Right atrium auricular region (tissue), 2 donors: Measurements from ENCODE around the gene DGKK. TPM values are rescaled to one million over a fixed set of nuclear protein-coding genes. Genes with fewer than 3 reads are reported as not detected.
A peak's percentile ranks its signal among the peaks of the same experiment; 100 is the strongest.

ENCODE experiments used
- DNase-seq: peaks from one replicate; pipeline ENCODE4 v3.0.0-alpha.2; 2019; ENCODE audit warnings: low spot score
- H3K27ac ChIP-seq, 2 donors: fragments of 200-600 bp; sonication (generic); 1 replicate in 1 of 2; 2 replicates in 1 of 2; pipeline ENCODE4 v1.5.1; 2016 to 2019
- H3K27me3 ChIP-seq, 2 donors: fragments of 200-600 bp; sonication (generic); one replicate each; pipeline versions ENCODE4 v1.5.1 to v1.6.0; 2017 to 2019
- H3K36me3 ChIP-seq: fragments of 200-600 bp; sonication (generic); one replicate; pipeline ENCODE4 v1.5.1; 2016
- H3K4me1 ChIP-seq, 2 donors: fragments of 200-600 bp; sonication (generic); one replicate each; pipeline versions ENCODE4 v1.5.1 to v1.6.0; 2017 to 2019
- H3K4me3 ChIP-seq, 2 donors: fragments of 200-600 bp; sonication (generic); 1 replicate in 1 of 2; 2 replicates in 1 of 2; pipeline ENCODE4 v1.5.1; 2017 to 2019; ENCODE audit warnings: mild to moderate bottlenecking in 1 of 2, moderate library complexity in 1 of 2
- H3K9me3 ChIP-seq, 2 donors: fragments of 200-600 bp; sonication (generic); one replicate each; pipeline ENCODE4 v1.5.1; 2019
- total RNA-seq, 2 donors: library from RNA; depleted of rRNA; stranded (reverse); fragments of >200 nt; gene quantifications; one replicate each; pipeline ENCODE4 v1.1.0, GENCODE V29; 2016
- TF ChIP-seq, protein P1 (sequence below), 2 donors: fragments of 200-600 bp; sonication (generic); IDR thresholded peaks; one replicate each; pipeline ENCODE4 v1.5.1; 2019; ENCODE audit warnings: antibody characterized with exemption in 2 of 2

DGKK gene, protein sequence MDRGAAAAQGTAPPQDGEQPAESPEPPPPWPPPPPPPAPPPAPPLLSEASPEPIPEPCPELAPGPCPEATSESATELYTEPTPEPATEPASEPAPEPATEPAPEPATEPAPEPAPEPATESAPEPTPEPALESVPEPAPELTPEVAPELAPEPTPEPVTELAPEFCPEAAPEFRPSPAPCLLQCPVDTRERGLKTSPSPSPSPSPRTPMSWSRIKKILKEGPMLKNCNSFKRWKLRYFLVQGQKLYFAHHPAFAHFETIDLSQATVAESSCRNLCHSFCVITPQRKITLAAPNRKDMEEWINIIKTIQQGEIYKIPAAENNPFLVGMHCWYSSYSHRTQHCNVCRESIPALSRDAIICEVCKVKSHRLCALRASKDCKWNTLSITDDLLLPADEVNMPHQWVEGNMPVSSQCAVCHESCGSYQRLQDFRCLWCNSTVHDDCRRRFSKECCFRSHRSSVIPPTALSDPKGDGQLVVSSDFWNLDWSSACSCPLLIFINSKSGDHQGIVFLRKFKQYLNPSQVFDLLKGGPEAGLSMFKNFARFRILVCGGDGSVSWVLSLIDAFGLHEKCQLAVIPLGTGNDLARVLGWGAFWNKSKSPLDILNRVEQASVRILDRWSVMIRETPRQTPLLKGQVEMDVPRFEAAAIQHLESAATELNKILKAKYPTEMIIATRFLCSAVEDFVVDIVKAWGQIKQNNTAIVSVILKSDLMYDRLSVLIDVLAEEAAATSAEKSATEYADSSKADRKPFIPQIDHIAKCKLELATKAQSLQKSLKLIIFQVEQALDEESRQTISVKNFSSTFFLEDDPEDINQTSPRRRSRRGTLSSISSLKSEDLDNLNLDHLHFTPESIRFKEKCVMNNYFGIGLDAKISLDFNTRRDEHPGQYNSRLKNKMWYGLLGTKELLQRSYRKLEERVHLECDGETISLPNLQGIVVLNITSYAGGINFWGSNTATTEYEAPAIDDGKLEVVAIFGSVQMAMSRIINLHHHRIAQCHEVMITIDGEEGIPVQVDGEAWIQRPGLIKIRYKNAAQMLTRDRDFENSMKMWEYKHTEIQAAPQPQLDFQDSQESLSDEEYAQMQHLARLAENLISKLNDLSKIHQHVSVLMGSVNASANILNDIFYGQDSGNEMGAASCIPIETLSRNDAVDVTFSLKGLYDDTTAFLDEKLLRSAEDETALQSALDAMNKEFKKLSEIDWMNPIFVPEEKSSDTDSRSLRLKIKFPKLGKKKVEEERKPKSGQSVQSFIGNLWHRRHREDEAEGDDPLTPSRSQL
- total RNA-seq = not detected

DNA sequence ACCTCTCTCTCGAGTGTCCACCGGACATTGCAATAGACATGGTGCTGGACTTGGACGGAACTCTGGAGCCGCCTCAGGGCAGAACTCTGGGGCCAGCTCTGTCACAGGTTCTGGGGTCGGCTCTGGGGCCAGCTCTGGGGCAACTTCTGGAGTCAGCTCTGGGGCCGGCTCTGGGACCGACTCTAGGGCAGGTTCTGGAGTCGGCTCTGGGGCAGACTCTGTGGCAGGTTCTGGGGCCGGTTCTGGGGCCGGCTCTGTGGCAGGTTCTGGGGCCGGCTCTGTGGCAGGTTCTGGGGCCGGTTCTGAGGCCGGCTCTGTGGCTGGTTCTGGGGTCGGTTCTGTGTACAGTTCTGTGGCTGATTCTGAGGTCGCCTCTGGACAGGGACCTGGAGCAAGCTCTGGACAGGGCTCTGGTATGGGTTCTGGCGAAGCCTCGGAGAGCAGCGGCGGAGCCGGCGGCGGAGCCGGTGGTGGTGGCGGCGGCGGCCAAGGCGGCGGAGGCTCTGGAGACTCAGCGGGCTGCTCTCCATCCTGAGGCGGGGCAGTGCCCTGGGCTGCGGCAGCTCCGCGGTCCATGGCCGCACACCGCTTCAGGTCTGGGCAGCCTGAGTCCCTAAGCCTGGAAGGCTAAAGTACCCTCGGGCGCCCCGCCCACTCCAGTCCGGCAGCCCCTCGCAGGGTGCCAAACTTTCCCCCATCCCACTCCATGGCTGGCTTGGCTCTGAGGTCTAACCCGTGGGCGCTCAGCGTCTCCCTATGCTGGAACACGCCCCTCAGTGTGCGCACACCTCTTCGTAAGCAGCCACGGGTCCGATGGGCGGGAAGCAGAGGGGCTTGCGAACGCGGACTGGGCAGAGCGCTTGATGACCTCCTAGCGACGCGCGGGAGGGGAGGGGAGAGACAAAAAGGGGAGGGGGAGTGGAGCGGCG lies at the start of gene DGKK:
TSS of gene DGKK (minus strand) at position 723 of the 929 bp plus-strand sequence. CDS start at position 576, 147 bp downstream.
- TF ChIP-seq, protein P1, sequence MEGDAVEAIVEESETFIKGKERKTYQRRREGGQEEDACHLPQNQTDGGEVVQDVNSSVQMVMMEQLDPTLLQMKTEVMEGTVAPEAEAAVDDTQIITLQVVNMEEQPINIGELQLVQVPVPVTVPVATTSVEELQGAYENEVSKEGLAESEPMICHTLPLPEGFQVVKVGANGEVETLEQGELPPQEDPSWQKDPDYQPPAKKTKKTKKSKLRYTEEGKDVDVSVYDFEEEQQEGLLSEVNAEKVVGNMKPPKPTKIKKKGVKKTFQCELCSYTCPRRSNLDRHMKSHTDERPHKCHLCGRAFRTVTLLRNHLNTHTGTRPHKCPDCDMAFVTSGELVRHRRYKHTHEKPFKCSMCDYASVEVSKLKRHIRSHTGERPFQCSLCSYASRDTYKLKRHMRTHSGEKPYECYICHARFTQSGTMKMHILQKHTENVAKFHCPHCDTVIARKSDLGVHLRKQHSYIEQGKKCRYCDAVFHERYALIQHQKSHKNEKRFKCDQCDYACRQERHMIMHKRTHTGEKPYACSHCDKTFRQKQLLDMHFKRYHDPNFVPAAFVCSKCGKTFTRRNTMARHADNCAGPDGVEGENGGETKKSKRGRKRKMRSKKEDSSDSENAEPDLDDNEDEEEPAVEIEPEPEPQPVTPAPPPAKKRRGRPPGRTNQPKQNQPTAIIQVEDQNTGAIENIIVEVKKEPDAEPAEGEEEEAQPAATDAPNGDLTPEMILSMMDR (IDR thresholded peaks at IDR 0.05) = no peak
- Histone ChIP-seq H3K27ac (no peak within 1 kb of the TSS), H3K36me3 (no peaks in the 10 kb centered on the region), H3K4me3 (peak within 1 kb of the TSS in 1 of 2 donors; percentile 21), H3K27me3 (peaks cover 10 to 34% of the 10 kb centered on the region in 2 donors), H3K9me3 (no peaks in the 10 kb centered on the region), H3K4me1 (peaks cover 0 to 11% of the 10 kb centered on the region in 2 donors)
- no peak for DNase-seq

DNA sequence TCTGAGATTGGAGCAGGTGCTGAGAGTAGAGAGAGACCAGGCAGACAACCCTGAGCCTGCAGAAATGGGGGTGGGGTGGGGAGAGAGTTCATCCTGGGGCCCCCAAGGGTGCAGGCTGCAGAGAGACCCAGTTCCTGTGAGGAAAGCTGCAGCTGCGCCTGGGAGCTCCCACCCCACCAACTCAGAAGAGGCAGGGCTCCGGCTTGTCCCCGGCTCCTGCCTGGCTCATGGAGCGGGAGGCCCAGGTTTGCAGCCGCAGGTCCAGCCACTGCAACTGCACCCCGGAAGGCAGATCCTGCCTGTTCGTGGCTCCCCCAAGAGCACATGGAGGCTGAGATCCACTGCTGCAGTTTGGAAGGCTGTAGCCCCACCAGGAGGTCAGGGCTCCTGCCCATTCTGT lies 44.2 kb upstream of the DGKK start:
- no peak overlapping the region for H3K4me3 ChIP-seq
- H3K9me3 ChIP-seq = peaks cover 0 to 13% of the 10 kb centered on the region in 2 donors
- H3K36me3 ChIP-seq = no peaks in the 10 kb centered on the region
- TF ChIP-seq, protein P1 (IDR thresholded peaks at IDR 0.05) = no peak
- no peak for DNase-seq
- H3K4me1 ChIP-seq = no peaks in the 10 kb centered on the region
- H3K27me3 ChIP-seq = no peaks in the 10 kb centered on the region
- H3K27ac ChIP-seq = no peak overlapping the region

GRCh38 chrX:50497114-50497513 lies 26.5 kb upstream of the DGKK start:
- Histone ChIP-seq H3K4me3 (no peak overlapping the region), H3K4me1 (no peaks in the 10 kb centered on the region), H3K27me3 (no peaks in the 10 kb centered on the region), H3K36me3 (no peaks in the 10 kb centered on the region), H3K9me3 (no peaks in the 10 kb centered on the region), H3K27ac (no peak overlapping the region)
- no peak for DNase-seq
- TF ChIP-seq, protein P1 (IDR thresholded peaks at IDR 0.05) = no peak

GRCh38 chrX:50495616-50496015 lies 25.0 kb upstream of the DGKK start:
- no peaks in the 10 kb centered on the region for H3K36me3 ChIP-seq
- H3K9me3 ChIP-seq = no peaks in the 10 kb centered on the region
- H3K4me1 ChIP-seq = no peaks in the 10 kb centered on the region
- H3K27me3 ChIP-seq = no peaks in the 10 kb centered on the region
- DNase-seq = no peak
- no peak overlapping the region for H3K27ac ChIP-seq
- H3K4me3 ChIP-seq = no peak overlapping the region
- TF ChIP-seq, protein P1 (IDR thresholded peaks at IDR 0.05) = no peak
